RWPE1 (cell line): ENCODE measurements around the gene CDK13.
A peak's percentile ranks its signal among the peaks of the same experiment; 100 is the strongest.

Experiments
- CTCF ChIA-PET: fragments of 350-600 bp; sonication (Branson Sonifier 250); formaldehyde crosslinking; extraction: SDS; loops from one replicate; lab custom pipeline; 2021; lab: Yijun Ruan, JAX
- POLR2A ChIA-PET: fragments of 400-600 bp; formaldehyde crosslinking; extraction: SDS; loops from one replicate; lab custom pipeline; 2020; ENCODE audit warnings: antibody characterized with exemption; ENCODE audit not compliant: low non-redundant PET; lab: Yijun Ruan, JAX
- DNase-seq: peaks from one replicate; pipeline ENCODE4 v3.0.0; 2012; ENCODE audit warnings: low spot score
- H3K27ac ChIP-seq: fragments of 450-650 bp; 2 replicates; pipeline ENCODE4 v1.5.1; 2017
- TF ChIP-seq, protein P1 (sequence below): fragments of 450-650 bp; conservative IDR thresholded peaks from 2 replicates; pipeline ENCODE4 v1.5.1; 2017; ENCODE audit warnings: low read depth, mild to moderate bottlenecking

Gene CDK13

DNA sequence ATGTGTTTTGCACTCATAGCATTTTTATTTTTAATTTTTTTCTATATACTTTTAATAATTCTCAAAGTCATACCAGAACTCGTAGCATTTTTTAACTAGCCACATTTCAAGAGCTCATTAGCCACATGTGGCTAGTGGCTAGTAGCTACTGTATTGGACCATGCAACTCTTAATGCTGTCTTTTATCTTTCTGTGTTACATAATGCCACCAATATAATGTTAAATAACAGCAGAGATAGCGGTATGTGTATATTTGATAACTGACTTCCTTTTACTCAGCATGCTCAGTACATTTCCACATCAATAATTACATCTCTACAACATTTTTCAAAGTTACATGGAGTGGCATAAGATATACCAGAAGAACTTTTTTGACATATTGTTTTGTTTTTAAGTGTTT is 91.4 kb downstream of the CDK13 start:
- no peak for DNase-seq
- POLR2A ChIA-PET: no interaction called here
- TF ChIP-seq, protein P1, sequence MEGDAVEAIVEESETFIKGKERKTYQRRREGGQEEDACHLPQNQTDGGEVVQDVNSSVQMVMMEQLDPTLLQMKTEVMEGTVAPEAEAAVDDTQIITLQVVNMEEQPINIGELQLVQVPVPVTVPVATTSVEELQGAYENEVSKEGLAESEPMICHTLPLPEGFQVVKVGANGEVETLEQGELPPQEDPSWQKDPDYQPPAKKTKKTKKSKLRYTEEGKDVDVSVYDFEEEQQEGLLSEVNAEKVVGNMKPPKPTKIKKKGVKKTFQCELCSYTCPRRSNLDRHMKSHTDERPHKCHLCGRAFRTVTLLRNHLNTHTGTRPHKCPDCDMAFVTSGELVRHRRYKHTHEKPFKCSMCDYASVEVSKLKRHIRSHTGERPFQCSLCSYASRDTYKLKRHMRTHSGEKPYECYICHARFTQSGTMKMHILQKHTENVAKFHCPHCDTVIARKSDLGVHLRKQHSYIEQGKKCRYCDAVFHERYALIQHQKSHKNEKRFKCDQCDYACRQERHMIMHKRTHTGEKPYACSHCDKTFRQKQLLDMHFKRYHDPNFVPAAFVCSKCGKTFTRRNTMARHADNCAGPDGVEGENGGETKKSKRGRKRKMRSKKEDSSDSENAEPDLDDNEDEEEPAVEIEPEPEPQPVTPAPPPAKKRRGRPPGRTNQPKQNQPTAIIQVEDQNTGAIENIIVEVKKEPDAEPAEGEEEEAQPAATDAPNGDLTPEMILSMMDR: no peak
- no peak overlapping the region for H3K27ac ChIP-seq
- CTCF ChIA-PET: interaction anchor here (1.5 to 2.1 kb wide), 2 partner anchors 11 to 461 kb away, joined by 3 to 9 read pairs; no protein-coding TSS in a partner anchor

DNA sequence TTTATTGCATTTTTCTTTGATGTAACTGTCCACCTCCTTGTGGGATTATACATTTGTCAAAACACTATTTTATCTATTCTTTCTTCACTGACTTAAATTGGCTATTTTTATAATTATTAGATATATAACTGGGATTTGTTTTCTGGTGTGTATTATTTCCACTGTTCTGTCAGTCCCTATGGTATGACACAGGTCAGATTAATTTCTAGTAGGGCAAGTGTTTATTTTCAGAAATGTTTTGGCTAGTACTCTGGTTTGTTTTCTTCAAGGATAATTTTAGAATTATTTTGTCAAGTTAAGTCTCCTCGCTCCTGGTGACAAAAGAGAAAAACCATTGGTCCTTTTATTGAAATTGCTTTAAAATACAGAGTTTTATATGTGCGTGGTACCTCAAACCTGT is 93.1 kb downstream of the CDK13 start:
- ChIA-PET CTCF (no interaction called here), POLR2A (no interaction called here)
- H3K27ac ChIP-seq: no peak overlapping the region
- TF ChIP-seq, protein P1: no peak
- DNase-seq: no peak

DNA sequence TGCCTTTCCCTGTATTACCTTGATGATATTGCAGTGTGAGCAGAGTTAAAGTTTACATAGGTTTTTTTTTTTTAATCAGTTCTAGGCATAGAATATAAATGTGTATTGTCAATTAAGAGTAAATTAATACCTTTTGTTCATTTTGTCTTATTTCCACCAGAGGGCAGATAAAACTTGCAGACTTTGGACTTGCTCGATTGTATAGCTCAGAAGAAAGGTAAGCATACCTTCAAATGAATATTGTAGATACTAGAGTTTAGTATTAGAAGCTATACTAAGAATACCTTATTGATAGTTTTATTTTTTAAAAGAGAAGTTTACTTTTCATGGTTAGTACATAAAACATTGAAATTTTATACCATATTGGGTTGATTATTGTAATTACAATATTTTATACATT is 97.6 kb downstream of the CDK13 start:
- TF ChIP-seq, protein P1: peak; percentile 33
- no peak overlapping the region for H3K27ac ChIP-seq
- POLR2A ChIA-PET: no interaction called here
- CTCF ChIA-PET: interaction anchor here (0.6 to 1.3 kb wide), 3 partner anchors 21 to 153 kb away, joined by 3 read pairs; no protein-coding TSS in a partner anchor
- DNase-seq: no peak

DNA sequence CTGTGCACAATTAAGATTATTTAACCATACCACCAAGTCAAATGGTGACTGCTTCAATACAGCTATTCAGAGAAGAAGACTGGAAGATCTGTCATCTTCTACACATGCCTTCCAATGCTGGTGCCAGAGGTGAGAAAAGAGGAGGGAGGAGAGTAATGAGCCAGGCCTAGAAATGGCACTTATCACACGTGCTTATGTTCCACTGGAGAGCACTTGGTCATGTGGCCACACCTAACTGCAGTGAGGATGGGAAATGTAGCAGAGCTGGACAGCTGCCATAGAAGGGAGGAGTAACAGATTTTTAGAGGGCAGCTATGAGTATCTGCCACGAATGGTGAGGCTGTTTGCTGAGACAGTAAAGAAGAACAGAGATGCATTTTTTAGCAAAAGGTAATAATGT is 107.2 kb downstream of the CDK13 start:
- H3K27ac ChIP-seq: no peak overlapping the region
- no peak for DNase-seq
- ChIA-PET CTCF (interaction anchor here (0.6 to 0.7 kb wide), 2 partner anchors 11 to 604 kb away, joined by 3 to 8 read pairs; no protein-coding TSS in a partner anchor), POLR2A (interaction anchor here (0.5 kb wide), 1 partner anchor 52 kb away, joined by 3 read pairs; no protein-coding TSS in a partner anchor)
- TF ChIP-seq, protein P1: no peak

DNA sequence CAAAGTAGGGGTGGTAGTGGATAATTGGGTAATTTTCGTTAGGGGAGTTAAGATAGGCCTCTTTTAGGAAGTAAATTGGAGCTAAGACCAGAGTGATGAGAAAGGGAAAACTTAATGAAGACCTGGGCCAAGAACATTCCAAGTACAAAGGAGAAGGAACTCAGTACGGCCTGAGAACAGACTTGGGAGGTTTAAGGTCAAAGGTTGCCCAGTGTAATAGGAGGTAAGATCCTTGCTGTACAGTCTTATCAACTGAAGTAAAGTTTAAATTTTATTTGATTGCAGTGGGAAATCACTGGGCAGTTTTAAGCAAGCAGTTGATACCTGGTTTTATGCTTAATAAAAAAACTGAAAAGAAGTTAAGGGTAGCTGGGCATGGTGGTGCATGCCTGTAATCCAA is 108.0 kb downstream of the CDK13 start:
- CTCF ChIA-PET: interaction anchor here (0.6 to 0.7 kb wide), 2 partner anchors 10 to 35 kb away, joined by 3 read pairs; no protein-coding TSS in a partner anchor
- DNase-seq: no peak
- H3K27ac ChIP-seq: no peak overlapping the region
- TF ChIP-seq, protein P1: no peak
- POLR2A ChIA-PET: no interaction called here

DNA sequence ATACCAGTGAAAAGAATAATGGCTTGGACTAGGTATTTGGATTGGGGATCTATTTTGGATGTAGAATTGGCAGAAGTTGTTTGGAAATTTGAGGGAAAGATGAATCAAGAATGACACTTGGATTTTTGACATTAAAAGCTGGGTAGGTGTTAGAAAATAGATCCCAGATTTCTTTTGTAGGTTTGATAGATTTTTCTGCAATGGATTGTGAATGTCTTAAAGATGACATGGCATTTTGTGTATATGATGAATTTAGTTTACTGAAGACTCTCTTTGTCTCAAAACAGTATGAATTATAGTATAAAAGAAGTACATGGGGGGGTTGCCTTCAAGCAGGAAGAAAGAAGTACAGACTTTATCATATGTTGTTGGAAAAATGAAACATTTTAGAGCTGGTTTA is 108.6 kb downstream of the CDK13 start:
- TF ChIP-seq, protein P1: no peak
- POLR2A ChIA-PET: no interaction called here
- no peak overlapping the region for H3K27ac ChIP-seq
- DNase-seq: no peak
- CTCF ChIA-PET: interaction anchor here (0.5 to 0.7 kb wide), 2 partner anchors 35 to 1187 kb away, joined by 3 to 8 read pairs; no protein-coding TSS in a partner anchor
